H9 (cell line): ENCODE data around the gene ZNF814. TPM values are rescaled to one million over a fixed set of nuclear protein-coding genes. Genes with fewer than 3 reads are reported as not detected.

Experiments
- DNase-seq: peaks from one replicate; pipeline ENCODE4 v3.0.0-alpha.2; 2017
- H2AFZ ChIP-seq: one replicate; pipeline ENCODE4 v1.6.1; 2013; ENCODE audit warnings: mild to moderate bottlenecking, low read length, control low read depth, moderate library complexity
- H2AK5ac ChIP-seq: 2 replicates; pipeline ENCODE4 v1.6.1; 2013; ENCODE audit warnings: low read length, control low read depth, mixed read lengths; ENCODE audit not compliant: insufficient read length
- H2BK120ac ChIP-seq: one replicate; pipeline ENCODE4 v1.6.1; 2013; ENCODE audit warnings: low read depth, mild to moderate bottlenecking, low read length, control low read depth, inconsistent platforms; ENCODE audit not compliant: poor library complexity, severe bottlenecking
- H2BK12ac ChIP-seq: 2 replicates; pipeline ENCODE4 v1.6.1; 2013; ENCODE audit warnings: low read length, control low read depth, mixed read lengths, low read depth; ENCODE audit not compliant: insufficient read length
- H2BK15ac ChIP-seq: 2 replicates; pipeline ENCODE4 v1.6.1; 2013; ENCODE audit warnings: low read depth, low read length, control low read depth
- H2BK20ac ChIP-seq: one replicate; pipeline ENCODE4 v1.6.1; 2013; ENCODE audit warnings: low read depth, mild to moderate bottlenecking, low read length, control low read depth, inconsistent platforms; ENCODE audit not compliant: poor library complexity, severe bottlenecking
- H2BK5ac ChIP-seq: 2 replicates; pipeline ENCODE4 v1.6.1; 2013; ENCODE audit warnings: low read length, control low read depth, mixed read lengths; ENCODE audit not compliant: insufficient read length
- H3K14ac ChIP-seq: 2 replicates; pipeline ENCODE4 v1.6.1; 2013; ENCODE audit warnings: low read length, control low read depth; ENCODE audit not compliant: insufficient read depth
- H3K18ac ChIP-seq: 2 replicates; pipeline ENCODE4 v1.6.1; 2013; ENCODE audit warnings: low read depth, mild to moderate bottlenecking, mixed read lengths, low read length, control low read depth; ENCODE audit not compliant: insufficient read length
- H3K23ac ChIP-seq: 2 replicates; pipeline ENCODE4 v1.6.1; 2013; ENCODE audit warnings: low read length, control low read depth, mixed read lengths, low read depth; ENCODE audit not compliant: insufficient read length
- H3K23me2 ChIP-seq: 2 replicates; pipeline ENCODE4 v1.6.1; 2013; ENCODE audit warnings: low read depth, mild to moderate bottlenecking, mixed read lengths, low read length, control low read depth; ENCODE audit not compliant: insufficient read length, poor library complexity, severe bottlenecking
- H3K27ac ChIP-seq: 2 replicates; pipeline ENCODE4 v1.5.1; 2013; ENCODE audit warnings: low read length, control low read depth, mixed read lengths, low read depth; ENCODE audit not compliant: insufficient read length
- H3K27me3 ChIP-seq: 2 replicates; pipeline ENCODE4 v1.6.1; 2013; ENCODE audit warnings: low read length, control low read depth, inconsistent platforms; ENCODE audit not compliant: insufficient read depth
- H3K4ac ChIP-seq: 2 replicates; pipeline ENCODE4 v1.6.1; 2013; ENCODE audit warnings: low read depth, mild to moderate bottlenecking, control low read depth, inconsistent platforms, low read length, moderate library complexity
- H3K4me1 ChIP-seq: 2 replicates; pipeline ENCODE4 v1.6.1; 2013; ENCODE audit warnings: low read length, control low read depth, inconsistent platforms; ENCODE audit not compliant: insufficient read depth
- H3K4me2 ChIP-seq: 2 replicates; pipeline ENCODE4 v1.6.1; 2013; ENCODE audit warnings: low read length, control low read depth, mixed read lengths; ENCODE audit not compliant: insufficient read length, insufficient read depth
- H3K56ac ChIP-seq: 2 replicates; pipeline ENCODE4 v1.6.1; 2013; ENCODE audit warnings: low read depth, mild to moderate bottlenecking, mixed read lengths, low read length, control low read depth; ENCODE audit not compliant: insufficient read length
- H3K79me1 ChIP-seq: 2 replicates; pipeline ENCODE4 v1.6.1; 2013; ENCODE audit warnings: low read depth, mild to moderate bottlenecking, moderate library complexity, low read length, control low read depth, inconsistent platforms; ENCODE audit not compliant: insufficient read depth, poor library complexity, severe bottlenecking
- H3K79me2 ChIP-seq: 2 replicates; pipeline ENCODE4 v1.6.1; 2013; ENCODE audit warnings: low read length, control low read depth, inconsistent platforms; ENCODE audit not compliant: insufficient read depth
- H3K9ac ChIP-seq: 2 replicates; pipeline ENCODE4 v1.6.1; 2013; ENCODE audit warnings: low read length, control low read depth, mixed read lengths; ENCODE audit not compliant: insufficient read length; ENCODE audit errors: extremely low read depth
- H3K9me3 ChIP-seq: one replicate; pipeline ENCODE4 v1.6.1; 2013; ENCODE audit warnings: low read depth, low read length, inconsistent platforms; ENCODE audit not compliant: control insufficient read depth
- H3T11ph ChIP-seq: one replicate; pipeline ENCODE4 v1.6.1; 2013; ENCODE audit warnings: mild to moderate bottlenecking, low read length, control low read depth, inconsistent platforms
- H4K20me1 ChIP-seq: one replicate; pipeline ENCODE4 v1.6.1; 2013; ENCODE audit not compliant: control insufficient read depth, insufficient read length, insufficient read depth
- H4K5ac ChIP-seq: 2 replicates; pipeline ENCODE4 v1.6.1; 2013; ENCODE audit warnings: low read depth, mild to moderate bottlenecking, mixed read lengths, low read length, control low read depth; ENCODE audit not compliant: insufficient read length
- H4K8ac ChIP-seq: replicated peaks from 2 replicates; pipeline ENCODE4 v1.6.1; 2013; ENCODE audit warnings: low read length, control low read depth, mixed read lengths, low read depth; ENCODE audit not compliant: insufficient read length
- H4K91ac ChIP-seq: 2 replicates; pipeline ENCODE4 v1.6.1; 2013; ENCODE audit warnings: low read depth, mild to moderate bottlenecking, moderate library complexity, mixed read lengths, low read length, control low read depth; ENCODE audit not compliant: insufficient read length
- H3K27ac Mint-ChIP-seq, 3 experiments: 2 replicates in 2 of 3; 3 replicates in 1 of 3; pipeline ENCODE4 v1.8.0; 2020 to 2021; ENCODE audit warnings: mixed read lengths in 3 of 3, mild to moderate bottlenecking in 1 of 3, moderate library complexity in 1 of 3
- H3K27me3 Mint-ChIP-seq: 2 replicates; pipeline ENCODE4 v1.8.0; 2021; ENCODE audit warnings: low read depth, mild to moderate bottlenecking, moderate library complexity, mixed read lengths
- H3K36me3 Mint-ChIP-seq, 3 experiments: 2 replicates in 2 of 3; 3 replicates in 1 of 3; pipeline ENCODE4 v1.8.0; 2020 to 2021; ENCODE audit warnings: low read depth in 3 of 3, mixed read lengths in 3 of 3; ENCODE audit not compliant: insufficient read depth in 1 of 3
- H3K4me1 Mint-ChIP-seq, 2 experiments: 2 replicates each; pipeline ENCODE4 v1.8.0; 2020; ENCODE audit warnings: mixed read lengths in 2 of 2
- H3K4me3 Mint-ChIP-seq, 2 experiments: 2 replicates in 1 of 2; 3 replicates in 1 of 2; pipeline ENCODE4 v1.8.0; 2020 to 2021; ENCODE audit warnings: mild to moderate bottlenecking in 2 of 2, mixed read lengths in 2 of 2, moderate library complexity in 1 of 2
- H3K9me3 Mint-ChIP-seq, 2 experiments: 2 replicates in 1 of 2; 3 replicates in 1 of 2; pipeline ENCODE4 v1.8.0; 2020; ENCODE audit warnings: mild to moderate bottlenecking in 2 of 2, mixed read lengths in 2 of 2, moderate library complexity in 1 of 2
- WGBS: extraction: QIAGEN DNeasy Blood & Tissue Kit; methylation state at CpG from one replicate; pipeline ENCODE4 v1.1.7; 2013; ENCODE audit warnings: missing lambda C conversion rate, low lambda C conversion rate, mixed read lengths; ENCODE audit not compliant: insufficient read length; ENCODE audit errors: extremely low coverage; 5-methylcytosine and 5-hydroxymethylcytosine counted together
- total RNA-seq: library from RNA; stranded (reverse); gene quantifications from 2 replicates; pipeline ENCODE4 v1.2.1, GENCODE V29; 2021
- TF ChIP-seq, protein P1 (sequence below): fragments of 200-600 bp; sonication (generic); conservative IDR thresholded peaks from 3 replicates; pipeline ENCODE4 v1.8.0; 2021; ENCODE audit warnings: antibody characterized with exemption, mild to moderate bottlenecking

ZNF814 gene
- total RNA-seq, 1 experiment from 2014 or later, result 103 TPM

DNA sequence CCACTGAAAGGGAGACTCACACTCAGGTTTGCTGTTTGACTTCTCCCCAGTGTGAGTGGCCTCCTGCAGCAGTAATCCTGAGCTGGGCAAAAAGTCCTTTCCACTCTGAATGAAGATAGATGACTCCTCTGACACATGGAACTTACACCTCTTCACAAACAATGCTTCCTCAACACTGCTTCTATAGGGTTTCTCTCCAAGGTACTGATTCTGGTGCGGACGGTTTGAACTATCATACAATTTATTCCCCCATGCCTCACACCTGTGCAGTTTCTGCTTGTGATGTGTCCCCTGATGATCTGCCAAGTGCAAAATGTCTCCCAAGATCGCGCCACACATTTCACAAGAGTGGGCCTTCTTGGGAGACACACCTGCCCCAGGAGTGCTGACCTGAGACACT is 38.8 kb upstream of the ZNF814 start:
- Histone ChIP-seq H4K5ac (no peak overlapping the region), H3K79me2 (peaks cover 3% of the 10 kb centered on the region), H3K4ac (no peak overlapping the region), H3K23me2 (no peaks in the 10 kb centered on the region), H2AFZ (no peak overlapping the region), H3K4me2 (no peak overlapping the region), H3K9me3 (peaks cover 31% of the 10 kb centered on the region), H3K14ac (no peak overlapping the region), H2BK5ac (no peak overlapping the region), H4K8ac (no peak overlapping the region), H2BK20ac (no peak overlapping the region), H4K91ac (no peak overlapping the region), H2BK15ac (no peak overlapping the region), H2BK120ac (no peak overlapping the region), H3T11ph (no peak overlapping the region), H4K20me1 (no peaks in the 10 kb centered on the region), H3K27ac (no peak overlapping the region), H2BK12ac (no peak overlapping the region), H3K4me1 (no peaks in the 10 kb centered on the region), H3K56ac (no peak overlapping the region), H2AK5ac (no peak overlapping the region), H3K9ac (no peak overlapping the region), H3K79me1 (no peaks in the 10 kb centered on the region), H3K27me3 (no peaks in the 10 kb centered on the region), H3K18ac (no peak overlapping the region), H3K23ac (no peak overlapping the region)
- Mint-ChIP-seq H3K36me3 (peaks cover 90 to 97% (median 94%) of the 10 kb centered on the region in 3 experiments), H3K4me1 (no peaks in the 10 kb centered on the region), H3K9me3 (peaks cover 57 to 80% of the 10 kb centered on the region in 2 experiments), H3K4me3 (no peak overlapping the region), H3K27me3 (peaks cover 4% of the 10 kb centered on the region; the same call in 1 of the 2 replicates), H3K27ac (no peak overlapping the region)
- DNase-seq, result no peak
- no CpG with 5 or more reads among the region's 4 CpGs for WGBS
- TF ChIP-seq, protein P1, sequence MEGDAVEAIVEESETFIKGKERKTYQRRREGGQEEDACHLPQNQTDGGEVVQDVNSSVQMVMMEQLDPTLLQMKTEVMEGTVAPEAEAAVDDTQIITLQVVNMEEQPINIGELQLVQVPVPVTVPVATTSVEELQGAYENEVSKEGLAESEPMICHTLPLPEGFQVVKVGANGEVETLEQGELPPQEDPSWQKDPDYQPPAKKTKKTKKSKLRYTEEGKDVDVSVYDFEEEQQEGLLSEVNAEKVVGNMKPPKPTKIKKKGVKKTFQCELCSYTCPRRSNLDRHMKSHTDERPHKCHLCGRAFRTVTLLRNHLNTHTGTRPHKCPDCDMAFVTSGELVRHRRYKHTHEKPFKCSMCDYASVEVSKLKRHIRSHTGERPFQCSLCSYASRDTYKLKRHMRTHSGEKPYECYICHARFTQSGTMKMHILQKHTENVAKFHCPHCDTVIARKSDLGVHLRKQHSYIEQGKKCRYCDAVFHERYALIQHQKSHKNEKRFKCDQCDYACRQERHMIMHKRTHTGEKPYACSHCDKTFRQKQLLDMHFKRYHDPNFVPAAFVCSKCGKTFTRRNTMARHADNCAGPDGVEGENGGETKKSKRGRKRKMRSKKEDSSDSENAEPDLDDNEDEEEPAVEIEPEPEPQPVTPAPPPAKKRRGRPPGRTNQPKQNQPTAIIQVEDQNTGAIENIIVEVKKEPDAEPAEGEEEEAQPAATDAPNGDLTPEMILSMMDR, result no peak
